ENCODE measurements around the gene SEC14L5.

DNA sequence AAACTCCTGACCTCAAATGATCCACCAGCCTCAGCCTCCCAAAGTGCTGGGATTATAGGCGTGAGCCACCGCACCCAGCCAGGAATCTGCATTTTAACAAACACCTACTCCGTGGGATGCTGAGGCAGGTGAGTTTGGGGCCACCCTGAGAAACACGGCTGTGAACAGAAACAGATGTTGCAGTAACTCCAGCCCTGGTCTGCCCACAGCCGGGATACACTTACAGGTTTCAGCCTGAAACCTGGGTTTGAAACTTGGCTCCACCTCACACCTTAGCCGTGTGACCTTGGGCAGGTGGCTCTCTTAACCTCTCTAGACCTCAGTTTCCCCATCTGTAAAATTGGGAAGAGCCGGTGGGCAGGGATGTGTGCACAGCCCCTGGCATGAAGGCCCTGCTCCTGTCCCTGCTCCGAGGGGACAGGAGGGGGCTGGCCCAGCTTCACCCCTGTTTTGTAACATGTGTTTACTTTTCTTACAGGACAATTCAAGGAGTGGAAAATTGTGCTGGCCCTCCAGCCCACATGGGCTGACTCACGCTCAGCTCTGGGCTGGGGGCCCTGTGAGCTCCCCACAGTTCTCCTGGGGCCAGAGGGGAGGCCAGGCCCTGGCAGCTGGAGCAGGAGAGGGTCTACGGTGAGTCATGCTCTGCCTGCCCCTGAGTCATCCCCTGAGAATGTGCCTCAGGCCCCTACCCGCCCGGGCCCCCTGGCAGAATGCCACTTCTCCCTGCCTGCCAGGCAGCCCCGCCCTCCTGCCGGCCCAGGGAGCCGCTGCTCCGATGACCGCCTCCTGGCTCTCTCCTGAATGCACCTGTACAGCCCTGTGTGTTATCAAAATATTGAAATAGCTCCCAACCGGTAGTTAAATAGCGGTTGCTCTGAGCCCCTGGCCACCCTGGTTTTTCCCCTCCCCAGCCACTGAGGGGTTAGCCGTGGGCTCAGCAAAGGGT is 13.5 kb upstream of the SEC14L5 start:
- TF ChIP-seq POLR2A (IDR thresholded peaks at IDR 0.05; ENCODE audit: low read depth, low read length) (no peak), POLR2AphosphoS5 (IDR thresholded peaks at IDR 0.05; ENCODE audit: low read depth, low read length) (no peak), TAF1 (IDR thresholded peaks at IDR 0.05; ENCODE audit: borderline replicate concordance, low read depth, low read length) (no peak)
